ENCODE measurements around the gene LRIG1.

The LRIG1 gene

GRCh38 chr3:66395635-66396034 is 105.2 kb downstream of the LRIG1 start:
- H3K4me1 ChIP-seq (ENCODE audit: control insufficient read depth, insufficient read depth, low read length), result no peaks in the 10 kb centered on the region
- H3K4me3 ChIP-seq (ENCODE audit: low read length), result no peak overlapping the region
- no peak for DNase-seq (ENCODE audit: low read depth, low spot score)
- WGBS (ENCODE audit: insufficient coverage, insufficient read length), result no CpG with 5 or more reads among the region's 10 CpGs
- no peaks in the 10 kb centered on the region for H3K27me3 ChIP-seq (ENCODE audit: control insufficient read depth, insufficient read depth, low read length)
- no peak overlapping the region for H3K27ac ChIP-seq (ENCODE audit: low read length)
- H3K36me3 ChIP-seq (ENCODE audit: control insufficient read depth, insufficient read depth, low read length), result peaks cover 53% of the 10 kb centered on the region; the same call in 1 of the 2 replicates
- H3K9me3 ChIP-seq (ENCODE audit: control insufficient read depth, insufficient read depth, low read length), result no peaks in the 10 kb centered on the region

- H3K9me3 ChIP-seq (ENCODE audit: control insufficient read depth, insufficient read depth, low read length), result no peaks in the 10 kb centered on the region
- H3K4me3 ChIP-seq (ENCODE audit: low read length), result no peak overlapping the region
- no peaks in the 10 kb centered on the region for H3K4me1 ChIP-seq (ENCODE audit: control insufficient read depth, insufficient read depth, low read length)
- H3K27me3 ChIP-seq (ENCODE audit: control insufficient read depth, insufficient read depth, low read length), result no peaks in the 10 kb centered on the region
- no CpG with 5 or more reads among the region's 8 CpGs for WGBS (ENCODE audit: insufficient coverage, insufficient read length)
- DNase-seq (ENCODE audit: low read depth, low spot score), result no peak
- peaks cover 53% of the 10 kb centered on the region; the same call in 1 of the 2 replicates for H3K36me3 ChIP-seq (ENCODE audit: control insufficient read depth, insufficient read depth, low read length)
- H3K27ac ChIP-seq (ENCODE audit: low read length), result no peak overlapping the region
These were observed 106.0 kb downstream of the LRIG1 start for GRCh38 chr3:66394753-66395249.

- no CpG with 5 or more reads among the region's 12 CpGs for WGBS (ENCODE audit: insufficient coverage, insufficient read length)
- Histone ChIP-seq H3K4me3 (ENCODE audit: low read length) (no peak overlapping the region), H3K9me3 (ENCODE audit: control insufficient read depth, insufficient read depth, low read length) (no peaks in the 10 kb centered on the region), H3K27me3 (ENCODE audit: control insufficient read depth, insufficient read depth, low read length) (no peaks in the 10 kb centered on the region), H3K4me1 (ENCODE audit: control insufficient read depth, insufficient read depth, low read length) (no peaks in the 10 kb centered on the region), H3K27ac (ENCODE audit: low read length) (no peak overlapping the region), H3K36me3 (ENCODE audit: control insufficient read depth, insufficient read depth, low read length) (peaks cover 53% of the 10 kb centered on the region; the same call in 1 of the 2 replicates)
- DNase-seq (ENCODE audit: low read depth, low spot score), result no peak
These were observed 106.6 kb downstream of the LRIG1 start for GRCh38 chr3:66394019-66394752.

GRCh38 chr3:66393333-66394005 is 107.4 kb downstream of the LRIG1 start:
- no peak overlapping the region for H3K27ac ChIP-seq (ENCODE audit: low read length)
- H3K4me1 ChIP-seq (ENCODE audit: control insufficient read depth, insufficient read depth, low read length), result no peaks in the 10 kb centered on the region
- no peaks in the 10 kb centered on the region for H3K9me3 ChIP-seq (ENCODE audit: control insufficient read depth, insufficient read depth, low read length)
- no peak for DNase-seq (ENCODE audit: low read depth, low spot score)
- no peak overlapping the region for H3K4me3 ChIP-seq (ENCODE audit: low read length)
- peaks cover 48% of the 10 kb centered on the region; the same call in 1 of the 2 replicates for H3K36me3 ChIP-seq (ENCODE audit: control insufficient read depth, insufficient read depth, low read length)
- no peaks in the 10 kb centered on the region for H3K27me3 ChIP-seq (ENCODE audit: control insufficient read depth, insufficient read depth, low read length)
- no CpG with 5 or more reads among the region's 13 CpGs for WGBS (ENCODE audit: insufficient coverage, insufficient read length)

- peaks cover 43% of the 10 kb centered on the region; the same call in 1 of the 2 replicates for H3K36me3 ChIP-seq (ENCODE audit: control insufficient read depth, insufficient read depth, low read length)
- WGBS (ENCODE audit: insufficient coverage, insufficient read length), result no CpG with 5 or more reads among the region's 2 CpGs
- no peak overlapping the region for H3K4me3 ChIP-seq (ENCODE audit: low read length)
- no peaks in the 10 kb centered on the region for H3K4me1 ChIP-seq (ENCODE audit: control insufficient read depth, insufficient read depth, low read length)
- no peak overlapping the region for H3K27ac ChIP-seq (ENCODE audit: low read length)
- H3K27me3 ChIP-seq (ENCODE audit: control insufficient read depth, insufficient read depth, low read length), result no peaks in the 10 kb centered on the region
- no peaks in the 10 kb centered on the region for H3K9me3 ChIP-seq (ENCODE audit: control insufficient read depth, insufficient read depth, low read length)
- no peak for DNase-seq (ENCODE audit: low read depth, low spot score)
These were observed 107.9 kb downstream of the LRIG1 start for GRCh38 chr3:66392966-66393332.

GRCh38 chr3:66392512-66392911 is 108.3 kb downstream of the LRIG1 start:
- WGBS (ENCODE audit: insufficient coverage, insufficient read length), result no CpG with 5 or more reads among the region's 3 CpGs
- no peaks in the 10 kb centered on the region for H3K27me3 ChIP-seq (ENCODE audit: control insufficient read depth, insufficient read depth, low read length)
- no peaks in the 10 kb centered on the region for H3K4me1 ChIP-seq (ENCODE audit: control insufficient read depth, insufficient read depth, low read length)
- no peaks in the 10 kb centered on the region for H3K9me3 ChIP-seq (ENCODE audit: control insufficient read depth, insufficient read depth, low read length)
- peaks cover 40% of the 10 kb centered on the region; the same call in 1 of the 2 replicates for H3K36me3 ChIP-seq (ENCODE audit: control insufficient read depth, insufficient read depth, low read length)
- H3K4me3 ChIP-seq (ENCODE audit: low read length), result no peak overlapping the region
- H3K27ac ChIP-seq (ENCODE audit: low read length), result no peak overlapping the region
- no peak for DNase-seq (ENCODE audit: low read depth, low spot score)

- Histone ChIP-seq H3K9me3 (ENCODE audit: control insufficient read depth, insufficient read depth, low read length) (no peaks in the 10 kb centered on the region), H3K4me1 (ENCODE audit: control insufficient read depth, insufficient read depth, low read length) (no peaks in the 10 kb centered on the region), H3K36me3 (ENCODE audit: control insufficient read depth, insufficient read depth, low read length) (peaks cover 39% of the 10 kb centered on the region), H3K27me3 (ENCODE audit: control insufficient read depth, insufficient read depth, low read length) (no peaks in the 10 kb centered on the region), H3K27ac (ENCODE audit: low read length) (no peak overlapping the region), H3K4me3 (ENCODE audit: low read length) (no peak overlapping the region)
- no peak for DNase-seq (ENCODE audit: low read depth, low spot score)
These were observed 110.8 kb downstream of the LRIG1 start for GRCh38 chr3:66390013-66390412.

- DNase-seq (ENCODE audit: low read depth, low spot score), result no peak
- Histone ChIP-seq H3K27ac (ENCODE audit: low read length) (no peak overlapping the region), H3K4me1 (ENCODE audit: control insufficient read depth, insufficient read depth, low read length) (no peaks in the 10 kb centered on the region), H3K9me3 (ENCODE audit: control insufficient read depth, insufficient read depth, low read length) (no peaks in the 10 kb centered on the region), H3K4me3 (ENCODE audit: low read length) (no peak overlapping the region), H3K27me3 (ENCODE audit: control insufficient read depth, insufficient read depth, low read length) (no peaks in the 10 kb centered on the region), H3K36me3 (ENCODE audit: control insufficient read depth, insufficient read depth, low read length) (peaks cover 43% of the 10 kb centered on the region)
- no CpG with 5 or more reads among the region's 7 CpGs for WGBS (ENCODE audit: insufficient coverage, insufficient read length)
These were observed 113.7 kb downstream of the LRIG1 start for GRCh38 chr3:66386925-66387650.

- Histone ChIP-seq H3K27ac (ENCODE audit: low read length) (no peak overlapping the region), H3K36me3 (ENCODE audit: control insufficient read depth, insufficient read depth, low read length) (peaks cover 49% of the 10 kb centered on the region), H3K27me3 (ENCODE audit: control insufficient read depth, insufficient read depth, low read length) (no peaks in the 10 kb centered on the region), H3K4me3 (ENCODE audit: low read length) (no peak overlapping the region), H3K4me1 (ENCODE audit: control insufficient read depth, insufficient read depth, low read length) (no peaks in the 10 kb centered on the region), H3K9me3 (ENCODE audit: control insufficient read depth, insufficient read depth, low read length) (no peaks in the 10 kb centered on the region)
- DNase-seq (ENCODE audit: low read depth, low spot score), result no peak
- WGBS (ENCODE audit: insufficient coverage, insufficient read length), result no CpG with 5 or more reads among the region's 12 CpGs
These were observed 114.6 kb downstream of the LRIG1 start for GRCh38 chr3:66386011-66386924.

GRCh38 chr3:66385066-66385465 is 115.8 kb downstream of the LRIG1 start:
- DNase-seq (ENCODE audit: low read depth, low spot score), result no peak
- no peak overlapping the region for H3K27ac ChIP-seq (ENCODE audit: low read length)
- H3K4me3 ChIP-seq (ENCODE audit: low read length), result no peak overlapping the region
- H3K4me1 ChIP-seq (ENCODE audit: control insufficient read depth, insufficient read depth, low read length), result no peaks in the 10 kb centered on the region
- H3K36me3 ChIP-seq (ENCODE audit: control insufficient read depth, insufficient read depth, low read length), result peaks cover 59% of the 10 kb centered on the region
- no peaks in the 10 kb centered on the region for H3K27me3 ChIP-seq (ENCODE audit: control insufficient read depth, insufficient read depth, low read length)
- no peaks in the 10 kb centered on the region for H3K9me3 ChIP-seq (ENCODE audit: control insufficient read depth, insufficient read depth, low read length)

Measured in iPS DF 6.9 (cell line).